ENCODE measurements around the gene SLC34A3.

DNA sequence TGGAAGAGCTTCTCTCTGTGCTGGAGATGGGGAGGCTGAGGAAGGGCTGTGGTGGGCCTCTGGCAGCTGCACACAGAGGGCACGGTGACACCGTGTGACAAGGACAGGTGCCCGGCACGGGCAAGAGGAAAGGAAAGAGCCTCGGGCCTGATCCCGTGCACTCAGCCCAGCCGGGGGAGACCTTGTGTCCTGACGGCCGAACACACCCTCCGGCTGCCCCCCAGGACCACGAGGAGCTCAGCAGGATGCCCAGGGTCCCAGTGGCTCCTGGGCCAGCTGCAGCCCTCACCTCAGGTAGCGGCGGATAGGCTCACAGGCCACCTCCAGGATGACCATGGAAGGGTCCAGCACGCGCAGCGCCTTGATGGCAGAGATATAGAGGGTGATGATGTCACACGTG, 47.9 kb upstream of the SLC34A3 start:
- TF ChIP-seq EZH2 (IDR thresholded peaks at IDR 0.05) (no peak), EZH2phosphoT487 (IDR thresholded peaks at IDR 0.05) (no peak)
- TF ChIP-seq, protein P1, sequence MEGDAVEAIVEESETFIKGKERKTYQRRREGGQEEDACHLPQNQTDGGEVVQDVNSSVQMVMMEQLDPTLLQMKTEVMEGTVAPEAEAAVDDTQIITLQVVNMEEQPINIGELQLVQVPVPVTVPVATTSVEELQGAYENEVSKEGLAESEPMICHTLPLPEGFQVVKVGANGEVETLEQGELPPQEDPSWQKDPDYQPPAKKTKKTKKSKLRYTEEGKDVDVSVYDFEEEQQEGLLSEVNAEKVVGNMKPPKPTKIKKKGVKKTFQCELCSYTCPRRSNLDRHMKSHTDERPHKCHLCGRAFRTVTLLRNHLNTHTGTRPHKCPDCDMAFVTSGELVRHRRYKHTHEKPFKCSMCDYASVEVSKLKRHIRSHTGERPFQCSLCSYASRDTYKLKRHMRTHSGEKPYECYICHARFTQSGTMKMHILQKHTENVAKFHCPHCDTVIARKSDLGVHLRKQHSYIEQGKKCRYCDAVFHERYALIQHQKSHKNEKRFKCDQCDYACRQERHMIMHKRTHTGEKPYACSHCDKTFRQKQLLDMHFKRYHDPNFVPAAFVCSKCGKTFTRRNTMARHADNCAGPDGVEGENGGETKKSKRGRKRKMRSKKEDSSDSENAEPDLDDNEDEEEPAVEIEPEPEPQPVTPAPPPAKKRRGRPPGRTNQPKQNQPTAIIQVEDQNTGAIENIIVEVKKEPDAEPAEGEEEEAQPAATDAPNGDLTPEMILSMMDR (IDR thresholded peaks at IDR 0.05), result no peak

All from neural progenitor cell (in vitro differentiated cells).